Measurements from ENCODE around the gene CCDC63.

The CCDC63 gene

GRCh38 chr12:110860833-110861296, 14.1 kb downstream of the CCDC63 start:
- Histone ChIP-seq H3K36me3 (ENCODE audit: control insufficient read depth, insufficient read depth, low read length, severe bottlenecking) (no peaks in the 10 kb centered on the region), H3K9ac (ENCODE audit: low read length) (no peak overlapping the region), H3K9me3 (ENCODE audit: control insufficient read depth, low read length) (peaks cover 3% of the 10 kb centered on the region), H3K27me3 (replicated peaks; ENCODE audit: control insufficient read depth, insufficient read depth, low read length) (peaks cover 14% of the 10 kb centered on the region), H3K4me1 (ENCODE audit: control insufficient read depth, insufficient read depth, low read length) (no peaks in the 10 kb centered on the region), H3K4me3 (ENCODE audit: low read length) (no peak overlapping the region)
- DNase-seq (ENCODE audit: low read depth): no peak

- Histone ChIP-seq H3K36me3 (ENCODE audit: control insufficient read depth, insufficient read depth, low read length, severe bottlenecking) (no peaks in the 10 kb centered on the region), H3K9ac (ENCODE audit: low read length) (no peak overlapping the region), H3K4me1 (ENCODE audit: control insufficient read depth, insufficient read depth, low read length) (no peaks in the 10 kb centered on the region), H3K27me3 (replicated peaks; ENCODE audit: control insufficient read depth, insufficient read depth, low read length) (peaks cover 14% of the 10 kb centered on the region), H3K4me3 (ENCODE audit: low read length) (no peak overlapping the region), H3K9me3 (ENCODE audit: control insufficient read depth, low read length) (peaks cover 3% of the 10 kb centered on the region)
- no peak for DNase-seq (ENCODE audit: low read depth)
Observed at GRCh38 chr12:110861729-110862128, 14.9 kb downstream of the CCDC63 start.

- Histone ChIP-seq H3K4me1 (ENCODE audit: control insufficient read depth, insufficient read depth, low read length) (no peaks in the 10 kb centered on the region), H3K9ac (ENCODE audit: low read length) (no peak overlapping the region), H3K9me3 (ENCODE audit: control insufficient read depth, low read length) (peaks cover 3% of the 10 kb centered on the region), H3K4me3 (ENCODE audit: low read length) (no peak overlapping the region), H3K27me3 (replicated peaks; ENCODE audit: control insufficient read depth, insufficient read depth, low read length) (peaks cover 14% of the 10 kb centered on the region), H3K36me3 (ENCODE audit: control insufficient read depth, insufficient read depth, low read length, severe bottlenecking) (no peaks in the 10 kb centered on the region)
- DNase-seq (ENCODE audit: low read depth): no peak
Observed at GRCh38 chr12:110862329-110862728, 15.5 kb downstream of the CCDC63 start.

GRCh38 chr12:110863161-110863560, 16.4 kb downstream of the CCDC63 start:
- Histone ChIP-seq H3K9ac (ENCODE audit: low read length) (no peak overlapping the region), H3K4me1 (ENCODE audit: control insufficient read depth, insufficient read depth, low read length) (no peaks in the 10 kb centered on the region), H3K9me3 (ENCODE audit: control insufficient read depth, low read length) (peaks cover 3% of the 10 kb centered on the region), H3K27me3 (replicated peaks; ENCODE audit: control insufficient read depth, insufficient read depth, low read length) (peaks cover 14% of the 10 kb centered on the region), H3K4me3 (ENCODE audit: low read length) (no peak overlapping the region), H3K36me3 (ENCODE audit: control insufficient read depth, insufficient read depth, low read length, severe bottlenecking) (no peaks in the 10 kb centered on the region)
- DNase-seq (ENCODE audit: low read depth): no peak

GRCh38 chr12:110865521-110865920, 18.7 kb downstream of the CCDC63 start:
- H3K9ac ChIP-seq (ENCODE audit: low read length): no peak overlapping the region
- peaks cover 24% of the 10 kb centered on the region for H3K27me3 ChIP-seq (replicated peaks; ENCODE audit: control insufficient read depth, insufficient read depth, low read length)
- H3K36me3 ChIP-seq (ENCODE audit: control insufficient read depth, insufficient read depth, low read length, severe bottlenecking): no peaks in the 10 kb centered on the region
- H3K9me3 ChIP-seq (ENCODE audit: control insufficient read depth, low read length): peaks cover 3% of the 10 kb centered on the region
- no peaks in the 10 kb centered on the region for H3K4me1 ChIP-seq (ENCODE audit: control insufficient read depth, insufficient read depth, low read length)
- DNase-seq (ENCODE audit: low read depth): no peak
- H3K4me3 ChIP-seq (ENCODE audit: low read length): no peak overlapping the region

GRCh38 chr12:110869026-110869425, 22.2 kb downstream of the CCDC63 start:
- H3K9me3 ChIP-seq (ENCODE audit: control insufficient read depth, low read length): peaks cover 3% of the 10 kb centered on the region
- H3K9ac ChIP-seq (ENCODE audit: low read length): no peak overlapping the region
- no peak for DNase-seq (ENCODE audit: low read depth)
- no peak overlapping the region for H3K4me3 ChIP-seq (ENCODE audit: low read length)
- no peaks in the 10 kb centered on the region for H3K4me1 ChIP-seq (ENCODE audit: control insufficient read depth, insufficient read depth, low read length)
- H3K36me3 ChIP-seq (ENCODE audit: control insufficient read depth, insufficient read depth, low read length, severe bottlenecking): no peaks in the 10 kb centered on the region
- H3K27me3 ChIP-seq (replicated peaks; ENCODE audit: control insufficient read depth, insufficient read depth, low read length): peaks cover 36% of the 10 kb centered on the region

GRCh38 chr12:110869803-110870202, 23.0 kb downstream of the CCDC63 start:
- H3K36me3 ChIP-seq (ENCODE audit: control insufficient read depth, insufficient read depth, low read length, severe bottlenecking): no peaks in the 10 kb centered on the region
- H3K27me3 ChIP-seq (replicated peaks; ENCODE audit: control insufficient read depth, insufficient read depth, low read length): peaks cover 40% of the 10 kb centered on the region
- H3K4me1 ChIP-seq (ENCODE audit: control insufficient read depth, insufficient read depth, low read length): no peaks in the 10 kb centered on the region
- H3K9ac ChIP-seq (ENCODE audit: low read length): no peak overlapping the region
- peaks cover 3% of the 10 kb centered on the region for H3K9me3 ChIP-seq (ENCODE audit: control insufficient read depth, low read length)
- no peak for DNase-seq (ENCODE audit: low read depth)
- no peak overlapping the region for H3K4me3 ChIP-seq (ENCODE audit: low read length)

GRCh38 chr12:110872100-110872499, 25.3 kb downstream of the CCDC63 start:
- no peak overlapping the region for H3K4me3 ChIP-seq (ENCODE audit: low read length)
- H3K9ac ChIP-seq (ENCODE audit: low read length): no peak overlapping the region
- H3K9me3 ChIP-seq (ENCODE audit: control insufficient read depth, low read length): no peaks in the 10 kb centered on the region
- peaks cover 48% of the 10 kb centered on the region for H3K27me3 ChIP-seq (replicated peaks; ENCODE audit: control insufficient read depth, insufficient read depth, low read length)
- no peak for DNase-seq (ENCODE audit: low read depth)
- no peaks in the 10 kb centered on the region for H3K36me3 ChIP-seq (ENCODE audit: control insufficient read depth, insufficient read depth, low read length, severe bottlenecking)
- no peaks in the 10 kb centered on the region for H3K4me1 ChIP-seq (ENCODE audit: control insufficient read depth, insufficient read depth, low read length)

GRCh38 chr12:110874351-110874750, 27.6 kb downstream of the CCDC63 start:
- no peaks in the 10 kb centered on the region for H3K9me3 ChIP-seq (ENCODE audit: control insufficient read depth, low read length)
- DNase-seq (ENCODE audit: low read depth): no peak
- H3K9ac ChIP-seq (ENCODE audit: low read length): no peak overlapping the region
- H3K4me1 ChIP-seq (ENCODE audit: control insufficient read depth, insufficient read depth, low read length): peaks cover 5% of the 10 kb centered on the region
- no peaks in the 10 kb centered on the region for H3K36me3 ChIP-seq (ENCODE audit: control insufficient read depth, insufficient read depth, low read length, severe bottlenecking)
- H3K27me3 ChIP-seq (replicated peaks; ENCODE audit: control insufficient read depth, insufficient read depth, low read length): peaks cover 46% of the 10 kb centered on the region
- H3K4me3 ChIP-seq (ENCODE audit: low read length): no peak overlapping the region

- no peak for DNase-seq (ENCODE audit: low read depth)
- Histone ChIP-seq H3K4me3 (ENCODE audit: low read length) (no peak overlapping the region), H3K9me3 (ENCODE audit: control insufficient read depth, low read length) (no peaks in the 10 kb centered on the region), H3K36me3 (ENCODE audit: control insufficient read depth, insufficient read depth, low read length, severe bottlenecking) (no peaks in the 10 kb centered on the region), H3K4me1 (ENCODE audit: control insufficient read depth, insufficient read depth, low read length) (peaks cover 5% of the 10 kb centered on the region), H3K9ac (ENCODE audit: low read length) (no peak overlapping the region), H3K27me3 (replicated peaks; ENCODE audit: control insufficient read depth, insufficient read depth, low read length) (peaks cover 42% of the 10 kb centered on the region)
Observed at GRCh38 chr12:110874781-110875180, 28.0 kb downstream of the CCDC63 start.

- no peak for DNase-seq (ENCODE audit: low read depth)
- Histone ChIP-seq H3K9me3 (ENCODE audit: control insufficient read depth, low read length) (no peaks in the 10 kb centered on the region), H3K27me3 (replicated peaks; ENCODE audit: control insufficient read depth, insufficient read depth, low read length) (peaks cover 12% of the 10 kb centered on the region), H3K4me3 (ENCODE audit: low read length) (no peak overlapping the region), H3K4me1 (ENCODE audit: control insufficient read depth, insufficient read depth, low read length) (peaks cover 9% of the 10 kb centered on the region), H3K36me3 (ENCODE audit: control insufficient read depth, insufficient read depth, low read length, severe bottlenecking) (no peaks in the 10 kb centered on the region), H3K9ac (ENCODE audit: low read length) (no peak overlapping the region)
Observed at GRCh38 chr12:110880651-110881050, 33.9 kb downstream of the CCDC63 start.

GRCh38 chr12:110883251-110883650, 36.5 kb downstream of the CCDC63 start:
- H3K9ac ChIP-seq (ENCODE audit: low read length): no peak overlapping the region
- no peak for DNase-seq (ENCODE audit: low read depth)
- peaks cover 7% of the 10 kb centered on the region for H3K27me3 ChIP-seq (replicated peaks; ENCODE audit: control insufficient read depth, insufficient read depth, low read length)
- peaks cover 11% of the 10 kb centered on the region for H3K4me1 ChIP-seq (ENCODE audit: control insufficient read depth, insufficient read depth, low read length)
- no peak overlapping the region for H3K4me3 ChIP-seq (ENCODE audit: low read length)
- H3K9me3 ChIP-seq (ENCODE audit: control insufficient read depth, low read length): no peaks in the 10 kb centered on the region
- no peaks in the 10 kb centered on the region for H3K36me3 ChIP-seq (ENCODE audit: control insufficient read depth, insufficient read depth, low read length, severe bottlenecking)
